OCI-LY1 (cell line): ENCODE results near the gene FILIP1L.

Source experiments
- EZH2 ChIP-seq: fragments of 200-600 bp; sonication (generic), shearing (Covaris generic); IDR thresholded peaks from 2 replicates; pipeline ENCODE4 v1.8.0; 2017; ENCODE audit warnings: borderline replicate concordance, mixed run types, mild to moderate bottlenecking, antibody characterized with exemption, low read length, moderate library complexity, mixed read lengths
- TF ChIP-seq, protein P1 (sequence below): fragments of 200-600 bp; sonication (generic), shearing (Covaris generic); IDR thresholded peaks from 2 replicates; pipeline ENCODE4 v1.5.1; 2017; ENCODE audit warnings: mild to moderate bottlenecking, antibody characterized with exemption, low read length, moderate library complexity, mixed read lengths

GRCh38 chr3:99855900-99856299 lies 258.4 kb downstream of the FILIP1L start:
- TF ChIP-seq, protein P1, sequence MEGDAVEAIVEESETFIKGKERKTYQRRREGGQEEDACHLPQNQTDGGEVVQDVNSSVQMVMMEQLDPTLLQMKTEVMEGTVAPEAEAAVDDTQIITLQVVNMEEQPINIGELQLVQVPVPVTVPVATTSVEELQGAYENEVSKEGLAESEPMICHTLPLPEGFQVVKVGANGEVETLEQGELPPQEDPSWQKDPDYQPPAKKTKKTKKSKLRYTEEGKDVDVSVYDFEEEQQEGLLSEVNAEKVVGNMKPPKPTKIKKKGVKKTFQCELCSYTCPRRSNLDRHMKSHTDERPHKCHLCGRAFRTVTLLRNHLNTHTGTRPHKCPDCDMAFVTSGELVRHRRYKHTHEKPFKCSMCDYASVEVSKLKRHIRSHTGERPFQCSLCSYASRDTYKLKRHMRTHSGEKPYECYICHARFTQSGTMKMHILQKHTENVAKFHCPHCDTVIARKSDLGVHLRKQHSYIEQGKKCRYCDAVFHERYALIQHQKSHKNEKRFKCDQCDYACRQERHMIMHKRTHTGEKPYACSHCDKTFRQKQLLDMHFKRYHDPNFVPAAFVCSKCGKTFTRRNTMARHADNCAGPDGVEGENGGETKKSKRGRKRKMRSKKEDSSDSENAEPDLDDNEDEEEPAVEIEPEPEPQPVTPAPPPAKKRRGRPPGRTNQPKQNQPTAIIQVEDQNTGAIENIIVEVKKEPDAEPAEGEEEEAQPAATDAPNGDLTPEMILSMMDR = no peak
- TF ChIP-seq EZH2 = no peak
